Suprapubic skin (tissue), 4 donors: ENCODE data around the gene NCAPD3. TPM values are rescaled to one million over a fixed set of nuclear protein-coding genes. Genes with fewer than 3 reads are reported as not detected.

ENCODE experiments used
- DNase-seq, 2 donors: peaks; one replicate each; pipeline ENCODE4 v3.0.0-alpha.2; 2019; ENCODE audit warnings: low spot score in 2 of 2
- H3K27ac ChIP-seq: fragments of 200-600 bp; sonication (generic); one replicate; pipeline ENCODE4 v1.5.1; 2019
- H3K27me3 ChIP-seq: fragments of 200-600 bp; sonication (generic); one replicate; pipeline ENCODE4 v1.5.1; 2019
- H3K36me3 ChIP-seq: fragments of 200-600 bp; sonication (generic); one replicate; pipeline ENCODE4 v1.5.1; 2019
- H3K4me1 ChIP-seq: fragments of 200-600 bp; sonication (generic); one replicate; pipeline ENCODE4 v1.5.1; 2019
- H3K4me3 ChIP-seq: fragments of 200-600 bp; sonication (generic); one replicate; pipeline ENCODE4 v1.5.1; 2019; ENCODE audit warnings: mild to moderate bottlenecking
- H3K9me3 ChIP-seq: fragments of 200-600 bp; sonication (generic); one replicate; pipeline ENCODE4 v1.5.1; 2019
- EP300 ChIP-seq: sonication (generic); formaldehyde crosslinking; IDR thresholded peaks from one replicate; pipeline ENCODE4 v1.6.1; 2017; ENCODE audit warnings: antibody characterized with exemption
- POLR2A ChIP-seq, 2 donors: fragments of 450-650 bp; IDR thresholded peaks; one replicate each; pipeline ENCODE4 v1.6.1; 2017; ENCODE audit warnings: antibody characterized with exemption in 2 of 2, mild to moderate bottlenecking in 2 of 2, moderate library complexity in 2 of 2
- POLR2AphosphoS5 ChIP-seq, 3 donors: sonication (generic); formaldehyde crosslinking; IDR thresholded peaks; one replicate each; pipeline ENCODE4 v1.6.1; 2017; ENCODE audit warnings: antibody characterized with exemption in 3 of 3
- WGBS: methylation state at CpG from one replicate; pipeline ENCODE4 v1.1.5; 2018; 5-methylcytosine and 5-hydroxymethylcytosine counted together
- total RNA-seq, 4 donors: library from RNA; depleted of rRNA; stranded (reverse); fragments of >200 nt; gene quantifications; one replicate each; pipeline ENCODE4 v1.1.0, GENCODE V29; 2016
- TF ChIP-seq, protein P1 (sequence below), 2 donors: fragments of 200-600 bp in 1 of 2; fragments of 450-650 bp in 1 of 2; sonication (generic) in 1 of 2; IDR thresholded peaks; one replicate each; pipeline ENCODE4 v1.5.1; 2016 to 2019; ENCODE audit warnings: antibody characterized with exemption in 2 of 2, mild to moderate bottlenecking in 1 of 2, moderate library complexity in 1 of 2

NCAPD3 gene
- total RNA-seq, 4 donors from 2014 or later: 26.8 to 37.6 (median 30.8) TPM

- H3K27me3 ChIP-seq: peaks cover 54% of the 10 kb centered on the region
- no peaks in the 10 kb centered on the region for H3K36me3 ChIP-seq
- no peak for DNase-seq
- WGBS: 47% methylated on average over 5 of the region's 5 CpGs
- no peaks in the 10 kb centered on the region for H3K9me3 ChIP-seq
- no peak overlapping the region for H3K4me3 ChIP-seq
- no peak overlapping the region for H3K27ac ChIP-seq
- TF ChIP-seq POLR2AphosphoS5 (IDR thresholded peaks at IDR 0.05): no peak
- TF ChIP-seq, protein P1, sequence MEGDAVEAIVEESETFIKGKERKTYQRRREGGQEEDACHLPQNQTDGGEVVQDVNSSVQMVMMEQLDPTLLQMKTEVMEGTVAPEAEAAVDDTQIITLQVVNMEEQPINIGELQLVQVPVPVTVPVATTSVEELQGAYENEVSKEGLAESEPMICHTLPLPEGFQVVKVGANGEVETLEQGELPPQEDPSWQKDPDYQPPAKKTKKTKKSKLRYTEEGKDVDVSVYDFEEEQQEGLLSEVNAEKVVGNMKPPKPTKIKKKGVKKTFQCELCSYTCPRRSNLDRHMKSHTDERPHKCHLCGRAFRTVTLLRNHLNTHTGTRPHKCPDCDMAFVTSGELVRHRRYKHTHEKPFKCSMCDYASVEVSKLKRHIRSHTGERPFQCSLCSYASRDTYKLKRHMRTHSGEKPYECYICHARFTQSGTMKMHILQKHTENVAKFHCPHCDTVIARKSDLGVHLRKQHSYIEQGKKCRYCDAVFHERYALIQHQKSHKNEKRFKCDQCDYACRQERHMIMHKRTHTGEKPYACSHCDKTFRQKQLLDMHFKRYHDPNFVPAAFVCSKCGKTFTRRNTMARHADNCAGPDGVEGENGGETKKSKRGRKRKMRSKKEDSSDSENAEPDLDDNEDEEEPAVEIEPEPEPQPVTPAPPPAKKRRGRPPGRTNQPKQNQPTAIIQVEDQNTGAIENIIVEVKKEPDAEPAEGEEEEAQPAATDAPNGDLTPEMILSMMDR (IDR thresholded peaks at IDR 0.05): no peak
- TF ChIP-seq POLR2A (IDR thresholded peaks at IDR 0.05): no peak
- no peak for TF ChIP-seq EP300
- peaks cover 23% of the 10 kb centered on the region for H3K4me1 ChIP-seq
Measured at GRCh38 chr11:134270250-134270714, 46.5 kb upstream of the NCAPD3 start.

DNA sequence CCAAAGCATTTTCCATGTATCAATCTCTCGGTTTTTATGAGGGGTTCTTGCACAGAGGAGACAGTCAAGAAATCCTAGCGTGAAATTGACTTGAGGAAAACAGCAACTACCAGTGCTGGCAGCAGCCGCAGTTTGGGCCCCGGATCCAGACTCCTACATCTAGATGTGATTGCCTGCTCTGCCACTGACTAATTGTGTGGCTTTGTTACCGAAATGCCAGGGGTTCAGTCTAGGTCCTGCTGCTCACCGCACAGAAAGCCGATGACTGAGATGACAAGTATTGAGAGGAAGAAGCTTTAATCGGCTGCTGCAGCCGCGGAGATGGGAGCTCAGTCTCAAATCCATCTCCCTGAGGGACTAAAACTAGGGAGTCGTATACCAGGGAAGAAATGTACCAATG, 44.2 kb upstream of the NCAPD3 start:
- 88% methylated on average over 11 of the region's 11 CpGs for WGBS
- Histone ChIP-seq H3K27me3 (peaks cover 31% of the 10 kb centered on the region), H3K27ac (peak overlapping the region; percentile 57), H3K4me1 (peaks cover 21% of the 10 kb centered on the region), H3K9me3 (no peaks in the 10 kb centered on the region), H3K36me3 (peaks cover 12% of the 10 kb centered on the region), H3K4me3 (no peak overlapping the region)
- peak in 1 of 2 donors; percentile 15 for DNase-seq
- TF ChIP-seq POLR2AphosphoS5 (IDR thresholded peaks at IDR 0.05): no peak
- TF ChIP-seq, protein P1 (IDR thresholded peaks at IDR 0.05): no peak
- TF ChIP-seq POLR2A (IDR thresholded peaks at IDR 0.05): no peak
- TF ChIP-seq EP300: no peak

GRCh38 chr11:134267461-134267860, 43.7 kb upstream of the NCAPD3 start:
- Histone ChIP-seq H3K4me3 (no peak overlapping the region), H3K4me1 (peaks cover 21% of the 10 kb centered on the region), H3K27me3 (peaks cover 26% of the 10 kb centered on the region), H3K9me3 (no peaks in the 10 kb centered on the region), H3K36me3 (peaks cover 17% of the 10 kb centered on the region), H3K27ac (peak overlapping the region; percentile 57)
- TF ChIP-seq EP300 (no peak), POLR2A (IDR thresholded peaks at IDR 0.05) (no peak), POLR2AphosphoS5 (IDR thresholded peaks at IDR 0.05) (no peak)
- TF ChIP-seq, protein P1 (IDR thresholded peaks at IDR 0.05): no peak
- DNase-seq: peak in 1 of 2 donors; percentile 9
- 81% methylated on average over 5 of the region's 5 CpGs for WGBS

- Histone ChIP-seq H3K36me3 (peaks cover 23% of the 10 kb centered on the region), H3K4me3 (no peak overlapping the region), H3K4me1 (peaks cover 21% of the 10 kb centered on the region), H3K27me3 (peaks cover 20% of the 10 kb centered on the region), H3K27ac (peak overlapping the region; percentile 61), H3K9me3 (no peaks in the 10 kb centered on the region)
- 12% methylated on average over 3 of the region's 3 CpGs for WGBS
- peak in 1 of 2 donors; percentile 50 for DNase-seq
- TF ChIP-seq EP300 (no peak), POLR2AphosphoS5 (IDR thresholded peaks at IDR 0.05) (no peak), POLR2A (IDR thresholded peaks at IDR 0.05) (no peak)
- TF ChIP-seq, protein P1 (IDR thresholded peaks at IDR 0.05): no peak
Measured at GRCh38 chr11:134266841-134267251, 43.1 kb upstream of the NCAPD3 start.

DNA sequence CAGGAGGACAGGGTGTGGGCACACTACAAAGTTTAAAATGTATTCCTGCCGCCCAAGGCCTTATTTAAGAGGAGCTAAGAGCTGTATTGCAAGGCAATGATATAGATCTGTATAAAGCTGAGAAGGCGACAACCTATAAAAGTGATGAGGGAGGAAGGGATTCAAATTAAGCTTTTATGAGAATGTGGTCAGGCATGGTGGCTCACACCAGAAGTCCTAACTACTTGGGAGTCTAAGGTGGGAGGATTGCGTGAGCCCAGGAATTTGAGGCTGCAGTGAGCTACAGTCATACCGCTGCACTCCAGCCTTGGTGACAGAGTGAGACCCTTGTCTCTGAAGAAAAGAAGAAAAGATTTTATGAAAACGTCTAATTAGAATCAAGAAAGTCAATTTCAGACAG, 42.7 kb upstream of the NCAPD3 start:
- peaks cover 16% of the 10 kb centered on the region for H3K27me3 ChIP-seq
- H3K9me3 ChIP-seq: no peaks in the 10 kb centered on the region
- no peak overlapping the region for H3K4me3 ChIP-seq
- DNase-seq: peak in 1 of 2 donors; percentile 40
- TF ChIP-seq EP300 (no peak), POLR2AphosphoS5 (IDR thresholded peaks at IDR 0.05) (no peak), POLR2A (IDR thresholded peaks at IDR 0.05) (no peak)
- TF ChIP-seq, protein P1 (IDR thresholded peaks at IDR 0.05): no peak
- peaks cover 21% of the 10 kb centered on the region for H3K4me1 ChIP-seq
- peak overlapping the region; percentile 61 for H3K27ac ChIP-seq
- H3K36me3 ChIP-seq: peaks cover 27% of the 10 kb centered on the region
- WGBS: 56% methylated on average over 5 of the region's 5 CpGs
